K562 (cell line): ENCODE results near the gene PLEKHA8. TPM values are rescaled to one million over a fixed set of nuclear protein-coding genes. Genes with fewer than 3 reads are reported as not detected.

ENCODE experiments used
- ATF6 ChIP-seq: sonication (generic); formaldehyde crosslinking; IDR thresholded peaks from 2 replicates; pipeline ENCODE4 v1.4.0; 2020; ENCODE audit warnings: mild to moderate bottlenecking, missing genetic modification reagents
- FOS ChIP-seq: IDR thresholded peaks from 3 replicates; pipeline ENCODE4 v1.6.1; 2011; ENCODE audit not compliant: insufficient read length; ENCODE audit errors: extremely low read depth
- GATAD2A ChIP-seq: fragments of 450-650 bp; IDR thresholded peaks from 2 replicates; pipeline ENCODE4 v1.6.1; 2017
- HCFC1 ChIP-seq: IDR thresholded peaks from 2 replicates; pipeline ENCODE4 v1.6.1; 2012; ENCODE audit warnings: low read depth, low read length, improper control_type of control experiment
- HIVEP1 ChIP-seq: fragments of 250-450 bp; sonication (Bioruptor Pico); IDR thresholded peaks from 2 replicates; pipeline ENCODE4 v1.4.0; 2020; ENCODE audit warnings: mild to moderate bottlenecking
- JUND ChIP-seq, 2 experiments: IDR thresholded peaks; 2 replicates in 1 of 2; 3 replicates in 1 of 2; pipeline ENCODE4 v1.6.1; 2011; ENCODE audit warnings: borderline replicate concordance in 2 of 2, low read depth in 2 of 2, low read length in 2 of 2, improper control_type of control experiment in 1 of 2, missing biosample characterization in 1 of 2, missing genetic modification characterization in 1 of 2, missing genetic modification reagents in 1 of 2
- KDM5B ChIP-seq: fragments of 200-600 bp; sonication (generic); IDR thresholded peaks from 2 replicates; pipeline ENCODE4 v1.6.1; 2012; ENCODE audit warnings: low read depth, mild to moderate bottlenecking, moderate library complexity, low read length, control low read depth, inconsistent platforms; ENCODE audit not compliant: insufficient replicate concordance
- POLR3A ChIP-seq: IDR thresholded peaks from 2 replicates; pipeline ENCODE4 v1.6.1; 2011; ENCODE audit warnings: borderline replicate concordance, mild to moderate bottlenecking, moderate library complexity; ENCODE audit not compliant: insufficient read length, insufficient read depth; ENCODE audit errors: extremely low read depth
- SMAD4 ChIP-seq: fragments of 250-450 bp; sonication (Bioruptor Pico); conservative IDR thresholded peaks from 2 replicates; pipeline ENCODE4 v1.8.0; 2021; ENCODE audit warnings: inconsistent platforms, mild to moderate bottlenecking, moderate library complexity
- TAF9B ChIP-seq: fragments of 450-650 bp; IDR thresholded peaks from 2 replicates; pipeline ENCODE4 v1.6.1; 2018; ENCODE audit warnings: mild to moderate bottlenecking; ENCODE audit not compliant: partially characterized antibody
- TCF7L2 ChIP-seq: fragments of 150-350 bp; IDR thresholded peaks from 2 replicates; pipeline ENCODE4 v1.6.1; 2016; ENCODE audit warnings: low read depth, mild to moderate bottlenecking, low read length, moderate library complexity
- TEAD2 ChIP-seq: fragments of 450-650 bp; IDR thresholded peaks from 2 replicates; pipeline ENCODE4 v1.6.1; 2016; ENCODE audit warnings: missing genetic modification characterization, control low read depth, missing compliant biosample characterization
- TFAM ChIP-seq: fragments of 250-450 bp; sonication (Bioruptor Pico); conservative IDR thresholded peaks from 2 replicates; pipeline ENCODE4 v1.5.0; 2021; ENCODE audit warnings: mild to moderate bottlenecking, moderate library complexity
- ZNF431 ChIP-seq: sonication (generic); formaldehyde crosslinking; IDR thresholded peaks from 2 replicates; pipeline ENCODE4 v1.8.0; 2022; ENCODE audit warnings: mild to moderate bottlenecking, missing genetic modification reagents
- ZNF561 ChIP-seq: fragments of 450-650 bp; formaldehyde crosslinking; conservative IDR thresholded peaks from 2 replicates; pipeline ENCODE4 v1.4.0; 2020; ENCODE audit warnings: mild to moderate bottlenecking, moderate library complexity
- ZNF592 ChIP-seq: fragments of 450-650 bp; IDR thresholded peaks from 2 replicates; pipeline ENCODE4 v1.6.1; 2017; ENCODE audit warnings: antibody characterized with exemption, mild to moderate bottlenecking
- polyA plus RNA-seq, 8 experiments: library from polyadenylated mRNA; depleted of rRNA in 4 of 8; stranded (reverse) in 5 of 8; unstranded in 3 of 8; fragments of >200 nt; fragmentation: Nextera tagmentation in 2 of 8; fragmentation: Illumina TruSeq in 1 of 8; extraction: Ambion mirVana in 2 of 8; extraction: Trizol in 1 of 8; gene quantifications; 2 replicates each; pipeline versions ENCODE4 v1.2.1 to v1.2.3, GENCODE V29; 2011 to 2014; ENCODE audit warnings: inconsistent platforms in 1 of 8, missing spikeins in 1 of 8
- total RNA-seq, 7 experiments: library from RNA; depleted of rRNA in 6 of 7; stranded (reverse); fragments of >200 nt in 6 of 7; fragmentation: Illumina TruSeq in 2 of 7; extraction: Trizol in 2 of 7; gene quantifications; 2 replicates each; pipeline versions ENCODE4 v1.2.1 to v1.2.3, GENCODE V29; 2011 to 2021; ENCODE audit warnings: low replicate concordance in 1 of 7
- TF ChIP-seq, protein P1 (sequence below): fragments of 200-800 bp; sonication (Bioruptor generic); IDR thresholded peaks from 2 replicates; pipeline ENCODE4 v1.6.1; 2017; ENCODE audit warnings: missing genetic modification characterization, missing compliant biosample characterization

The PLEKHA8 gene
- total and polyA plus RNA-seq, 9 of the 15 experiments (the other 6 are each of a cell fraction or from before 2014, with no cell fraction given), result 3.2 to 16.3 (median 11.8) TPM

GRCh38 chr7:30134611-30135300 is 106.5 kb downstream of the PLEKHA8 start, which contains the start of gene MTURN (continued):
- TF ChIP-seq, protein P1, sequence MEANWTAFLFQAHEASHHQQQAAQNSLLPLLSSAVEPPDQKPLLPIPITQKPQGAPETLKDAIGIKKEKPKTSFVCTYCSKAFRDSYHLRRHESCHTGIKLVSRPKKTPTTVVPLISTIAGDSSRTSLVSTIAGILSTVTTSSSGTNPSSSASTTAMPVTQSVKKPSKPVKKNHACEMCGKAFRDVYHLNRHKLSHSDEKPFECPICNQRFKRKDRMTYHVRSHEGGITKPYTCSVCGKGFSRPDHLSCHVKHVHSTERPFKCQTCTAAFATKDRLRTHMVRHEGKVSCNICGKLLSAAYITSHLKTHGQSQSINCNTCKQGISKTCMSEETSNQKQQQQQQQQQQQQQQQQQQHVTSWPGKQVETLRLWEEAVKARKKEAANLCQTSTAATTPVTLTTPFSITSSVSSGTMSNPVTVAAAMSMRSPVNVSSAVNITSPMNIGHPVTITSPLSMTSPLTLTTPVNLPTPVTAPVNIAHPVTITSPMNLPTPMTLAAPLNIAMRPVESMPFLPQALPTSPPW (CRISPR knock-in tag), result peak; percentile 95
- TF ChIP-seq POLR3A (no peak), KDM5B (peak; percentile 32), JUND (IDR thresholded peaks at IDR 0.05; ENCODE audit: borderline replicate concordance, low read depth, low read length) (peak; percentile 86), JUND (tag; IDR thresholded peaks at IDR 0.05; ENCODE audit: borderline replicate concordance, low read depth, low read length) (peak; percentile 57; the same call in 1 of the 3 replicates), ATF6 (CRISPR knock-in tag) (no peak; the same call in 1 of the 2 replicates), TCF7L2 (no peak), SMAD4 (CRISPR knock-in tag) (peak; percentile 88), TFAM (no peak), TAF9B (no peak), FOS (peak; percentile 54), ZNF592 (no peak), ZNF561 (no peak), HIVEP1 (CRISPR knock-in tag) (no peak), TEAD2 (no peak), HCFC1 (no peak), ZNF431 (CRISPR knock-in tag) (no peak), GATAD2A (no peak)
